NT2/D1 (cell line): ENCODE results near the gene SUZ12.
"Not testable (repeated sequence)": the region's sequence is repeated elsewhere in the genome, so short reads cannot be mapped to it uniquely, and the experiment has no call there.

Source experiments
- SUZ12 ChIP-seq: IDR thresholded peaks from 2 replicates; pipeline ENCODE4 v1.6.1; 2011; ENCODE audit not compliant: insufficient read length, insufficient read depth; ENCODE audit errors: extremely low read depth
- YY1 ChIP-seq: IDR thresholded peaks from 2 replicates; pipeline ENCODE4 v1.6.1; 2011; ENCODE audit not compliant: insufficient read length, insufficient read depth
- ZNF274 ChIP-seq: IDR thresholded peaks from 2 replicates; pipeline ENCODE4 v1.6.1; 2011; ENCODE audit warnings: mild to moderate bottlenecking, low read depth, low read length

DNA sequence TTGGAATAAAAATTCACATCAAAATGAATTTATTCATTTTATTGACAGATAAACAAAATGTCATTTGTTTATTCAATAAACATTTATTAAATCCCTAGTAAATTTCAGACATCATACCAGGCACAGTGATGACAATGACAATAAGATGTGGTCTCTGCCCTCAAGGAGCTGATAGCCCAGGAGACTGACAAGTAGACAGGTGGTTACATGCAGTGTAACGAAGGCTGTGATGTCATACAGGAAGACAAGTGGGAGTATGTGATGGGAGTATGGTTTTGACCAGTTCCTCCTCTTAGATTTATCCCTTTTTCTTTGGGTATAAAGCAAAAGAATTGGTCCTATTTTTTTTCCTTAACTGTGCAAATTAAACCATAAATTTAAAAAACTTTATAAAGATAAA is 97.0 kb downstream of the SUZ12 start:
- TF ChIP-seq SUZ12, ZNF274, YY1: not testable (repeated sequence)
